Measurements from ENCODE around the gene MATK.

The MATK gene

GRCh38 chr19:3750211-3750610 lies 36.0 kb downstream of the MATK start:
- H3K36me3 ChIP-seq (replicated peaks): no peaks in the 10 kb centered on the region; the same call in none of the 2 replicates
- no peaks in the 10 kb centered on the region for H3K27me3 ChIP-seq (ENCODE audit: low read depth)
- in situ Hi-C loops (cut with MboI; ENCODE audit: low sequenced_read_pairs): no loop called here
- no peak overlapping the region for H3K4me3 ChIP-seq
- H3K4me1 ChIP-seq: no peaks in the 10 kb centered on the region
- H3K9me3 ChIP-seq: no peaks in the 10 kb centered on the region
- DNase-seq (ENCODE audit: low spot score in 2 of 2): no peak

GRCh38 chr19:3748965-3749364 lies 37.2 kb downstream of the MATK start:
- no peak overlapping the region for H3K4me3 ChIP-seq
- no peak for DNase-seq (ENCODE audit: low spot score in 2 of 2)
- H3K36me3 ChIP-seq (replicated peaks): no peaks in the 10 kb centered on the region; the same call in none of the 2 replicates
- no peaks in the 10 kb centered on the region for H3K27me3 ChIP-seq (ENCODE audit: low read depth)
- no peaks in the 10 kb centered on the region for H3K9me3 ChIP-seq
- H3K4me1 ChIP-seq: no peaks in the 10 kb centered on the region
- in situ Hi-C loops (cut with MboI; ENCODE audit: low sequenced_read_pairs): no loop called here

GRCh38 chr19:3746371-3747056 lies 39.7 kb downstream of the MATK start:
- Histone ChIP-seq H3K27me3 (ENCODE audit: low read depth) (no peaks in the 10 kb centered on the region), H3K4me1 (no peaks in the 10 kb centered on the region), H3K9me3 (no peaks in the 10 kb centered on the region), H3K36me3 (replicated peaks) (no peaks in the 10 kb centered on the region; the same call in 1 of the 2 replicates), H3K4me3 (no peak overlapping the region)
- in situ Hi-C loops (cut with MboI; ENCODE audit: low sequenced_read_pairs): no loop called here
- no peak for DNase-seq (ENCODE audit: low spot score in 2 of 2)

GRCh38 chr19:3745363-3746045 lies 40.7 kb downstream of the MATK start:
- Histone ChIP-seq H3K4me3 (no peak overlapping the region), H3K27me3 (ENCODE audit: low read depth) (no peaks in the 10 kb centered on the region), H3K9me3 (no peaks in the 10 kb centered on the region), H3K4me1 (no peaks in the 10 kb centered on the region), H3K36me3 (replicated peaks) (no peaks in the 10 kb centered on the region)
- in situ Hi-C loops (cut with MboI; ENCODE audit: low sequenced_read_pairs): no loop called here
- DNase-seq (ENCODE audit: low spot score in 2 of 2): no peak

- Histone ChIP-seq H3K36me3 (replicated peaks) (no peaks in the 10 kb centered on the region), H3K4me1 (no peaks in the 10 kb centered on the region), H3K27me3 (ENCODE audit: low read depth) (no peaks in the 10 kb centered on the region), H3K9me3 (no peaks in the 10 kb centered on the region), H3K4me3 (no peak overlapping the region)
- in situ Hi-C loops (cut with MboI; ENCODE audit: low sequenced_read_pairs): no loop called here
- DNase-seq (ENCODE audit: low spot score in 2 of 2): peak in 1 of 2 experiments; percentile 38
Observed at GRCh38 chr19:3743486-3743885, 42.7 kb downstream of the MATK start.

GRCh38 chr19:3740431-3740830 lies 45.8 kb downstream of the MATK start:
- Histone ChIP-seq H3K4me1 (no peaks in the 10 kb centered on the region), H3K36me3 (replicated peaks) (no peaks in the 10 kb centered on the region), H3K4me3 (no peak overlapping the region), H3K27me3 (ENCODE audit: low read depth) (peaks cover 2% of the 10 kb centered on the region; the same call in 1 of the 2 replicates), H3K9me3 (no peaks in the 10 kb centered on the region)
- in situ Hi-C loops (cut with MboI; ENCODE audit: low sequenced_read_pairs): no loop called here
- DNase-seq (ENCODE audit: low spot score in 2 of 2): no peak

GRCh38 chr19:3738477-3739220 lies 47.5 kb downstream of the MATK start:
- Histone ChIP-seq H3K4me3 (no peak overlapping the region), H3K36me3 (replicated peaks) (no peaks in the 10 kb centered on the region), H3K9me3 (no peaks in the 10 kb centered on the region), H3K4me1 (no peaks in the 10 kb centered on the region), H3K27me3 (ENCODE audit: low read depth) (peaks cover 2% of the 10 kb centered on the region; the same call in 1 of the 2 replicates)
- in situ Hi-C loops (cut with MboI; ENCODE audit: low sequenced_read_pairs): no loop called here
- no peak for DNase-seq (ENCODE audit: low spot score in 2 of 2)

- no peak for DNase-seq (ENCODE audit: low spot score in 2 of 2)
- H3K36me3 ChIP-seq (replicated peaks): no peaks in the 10 kb centered on the region
- no peak overlapping the region for H3K4me3 ChIP-seq
- peaks cover 2% of the 10 kb centered on the region; the same call in 1 of the 2 replicates for H3K27me3 ChIP-seq (ENCODE audit: low read depth)
- H3K9me3 ChIP-seq: no peaks in the 10 kb centered on the region
- in situ Hi-C loops (cut with MboI; ENCODE audit: low sequenced_read_pairs): no loop called here
- H3K4me1 ChIP-seq: no peaks in the 10 kb centered on the region
Observed at GRCh38 chr19:3737487-3738205, 48.5 kb downstream of the MATK start.

- in situ Hi-C loops (cut with MboI; ENCODE audit: low sequenced_read_pairs): no loop called here
- Histone ChIP-seq H3K36me3 (replicated peaks) (no peaks in the 10 kb centered on the region), H3K9me3 (no peaks in the 10 kb centered on the region), H3K27me3 (ENCODE audit: low read depth) (peaks cover 2% of the 10 kb centered on the region; the same call in 1 of the 2 replicates), H3K4me1 (no peaks in the 10 kb centered on the region), H3K4me3 (no peak overlapping the region)
- no peak for DNase-seq (ENCODE audit: low spot score in 2 of 2)
Observed at GRCh38 chr19:3736106-3736724, 50.0 kb downstream of the MATK start.

GRCh38 chr19:3734310-3734600 lies 51.9 kb downstream of the MATK start:
- H3K27me3 ChIP-seq (ENCODE audit: low read depth): peaks cover 2% of the 10 kb centered on the region; the same call in 1 of the 2 replicates
- no peaks in the 10 kb centered on the region for H3K9me3 ChIP-seq
- H3K4me1 ChIP-seq: no peaks in the 10 kb centered on the region
- H3K4me3 ChIP-seq: no peak overlapping the region
- no peaks in the 10 kb centered on the region for H3K36me3 ChIP-seq (replicated peaks)
- in situ Hi-C loops (cut with MboI; ENCODE audit: low sequenced_read_pairs): no loop called here
- no peak for DNase-seq (ENCODE audit: low spot score in 2 of 2)

GRCh38 chr19:3733549-3734309 lies 52.5 kb downstream of the MATK start:
- Histone ChIP-seq H3K4me1 (no peaks in the 10 kb centered on the region), H3K36me3 (replicated peaks) (no peaks in the 10 kb centered on the region), H3K9me3 (no peaks in the 10 kb centered on the region), H3K27me3 (ENCODE audit: low read depth) (peaks cover 2% of the 10 kb centered on the region; the same call in 1 of the 2 replicates), H3K4me3 (no peak overlapping the region)
- no peak for DNase-seq (ENCODE audit: low spot score in 2 of 2)
- in situ Hi-C loops (cut with MboI; ENCODE audit: low sequenced_read_pairs): no loop called here

GRCh38 chr19:3732108-3732507 lies 54.1 kb downstream of the MATK start:
- Histone ChIP-seq H3K27me3 (ENCODE audit: low read depth) (no peaks in the 10 kb centered on the region; the same call in 1 of the 2 replicates), H3K9me3 (no peaks in the 10 kb centered on the region), H3K36me3 (replicated peaks) (no peaks in the 10 kb centered on the region), H3K4me3 (no peak overlapping the region), H3K4me1 (no peaks in the 10 kb centered on the region)
- in situ Hi-C loops (cut with MboI; ENCODE audit: low sequenced_read_pairs): no loop called here
- no peak for DNase-seq (ENCODE audit: low spot score in 2 of 2)
